CD4-positive, alpha-beta T cell treated with Interleukin-2 at 100 ng/mL for 4 hours (primary cell): ENCODE results near the gene DCLK2.

Experiments used
- DNase-seq: peaks from one replicate; pipeline ENCODE4 v3.0.0-alpha.2; 2020; ENCODE audit warnings: low spot score

DCLK2 gene

GRCh38 chr4:150264595-150265161 lies 186.4 kb downstream of the DCLK2 start:
- DNase-seq, result no peak

GRCh38 chr4:150265806-150266205 lies 187.6 kb downstream of the DCLK2 start:
- no peak for DNase-seq

- DNase-seq, result no peak
These were observed 190.2 kb downstream of the DCLK2 start for GRCh38 chr4:150268444-150268843.

DNA sequence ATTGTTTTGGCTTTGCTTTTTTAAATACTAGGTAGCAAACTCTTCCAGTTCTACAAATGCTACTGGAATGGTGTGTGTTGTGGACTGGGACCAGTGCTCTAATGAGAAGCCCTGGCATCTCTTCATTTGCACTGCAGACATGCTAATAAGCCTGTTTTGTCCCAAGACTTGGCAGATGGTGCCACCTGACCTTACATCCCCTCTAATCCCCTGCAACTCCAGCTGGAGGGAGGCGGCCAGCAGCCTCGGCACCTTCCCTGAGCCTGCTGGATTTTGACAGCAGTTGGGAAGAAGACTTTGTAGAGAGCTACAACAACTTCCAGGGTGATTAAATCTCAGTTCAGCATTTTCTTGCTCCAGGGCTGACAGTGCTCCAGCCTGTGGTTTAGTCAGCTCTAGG lies 200.0 kb downstream of the DCLK2 start:
- no peak for DNase-seq

- DNase-seq, result no peak
These were observed 202.0 kb downstream of the DCLK2 start for GRCh38 chr4:150280081-150280895.

DNA sequence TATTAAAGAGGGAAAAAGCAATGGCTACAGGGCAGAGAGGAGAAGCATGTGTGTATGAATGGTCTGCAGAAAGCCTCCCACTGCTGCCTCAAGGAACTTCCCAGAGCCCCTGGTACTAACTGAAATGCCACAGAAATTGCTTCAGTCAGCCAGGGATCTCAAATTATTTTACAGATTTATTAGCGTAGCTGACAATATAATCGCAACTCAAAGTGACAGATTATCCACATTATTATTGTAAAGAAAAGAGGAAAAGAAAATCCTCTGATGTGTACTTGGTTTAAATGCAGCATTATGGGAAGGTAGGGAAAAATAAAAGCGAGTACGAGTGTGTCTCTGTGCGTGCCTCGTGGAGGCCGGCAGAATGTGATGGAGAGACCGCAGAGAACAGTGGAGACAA lies 202.7 kb downstream of the DCLK2 start:
- no peak for DNase-seq

DNA sequence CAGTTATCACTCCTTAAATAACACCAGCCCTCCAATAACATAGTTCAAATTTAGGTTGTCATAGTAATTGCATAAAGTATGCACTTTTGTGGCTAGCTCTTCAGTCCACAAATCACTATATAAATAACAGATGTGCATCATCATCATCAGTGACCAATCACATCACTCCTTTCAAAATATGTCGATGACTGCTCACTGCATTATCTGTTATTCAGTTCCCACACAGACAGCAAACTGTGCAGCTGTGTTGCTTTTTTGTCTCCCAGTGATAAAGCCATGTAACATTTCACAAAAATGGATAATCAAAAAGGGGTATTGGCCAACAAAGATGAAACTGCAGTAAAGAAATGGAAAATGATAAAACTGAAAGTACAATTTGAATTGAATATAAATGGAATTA lies 205.4 kb downstream of the DCLK2 start:
- no peak for DNase-seq

- no peak for DNase-seq
These were observed 208.4 kb downstream of the DCLK2 start for GRCh38 chr4:150286656-150287055.

- no peak for DNase-seq
These were observed 211.0 kb downstream of the DCLK2 start for GRCh38 chr4:150289198-150289597.

DNA sequence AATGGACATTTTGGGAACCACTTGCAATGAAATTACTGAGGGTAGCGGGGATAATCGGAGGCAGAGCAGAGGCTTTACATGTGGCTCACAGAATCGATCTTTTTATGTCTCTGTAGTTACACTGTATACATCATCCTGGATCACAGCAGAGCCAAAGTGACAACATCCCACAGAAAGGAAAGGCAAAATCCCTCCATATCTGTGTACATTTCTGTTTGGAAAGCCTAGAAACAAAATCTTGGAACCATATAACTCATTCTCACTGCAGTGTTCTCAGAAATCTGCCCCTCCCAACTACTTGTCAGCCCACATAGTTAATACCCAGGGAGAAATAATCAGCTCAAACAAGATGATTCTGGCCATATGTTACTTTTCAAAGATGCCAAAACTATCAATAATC lies 211.6 kb downstream of the DCLK2 start:
- no peak for DNase-seq

DNA sequence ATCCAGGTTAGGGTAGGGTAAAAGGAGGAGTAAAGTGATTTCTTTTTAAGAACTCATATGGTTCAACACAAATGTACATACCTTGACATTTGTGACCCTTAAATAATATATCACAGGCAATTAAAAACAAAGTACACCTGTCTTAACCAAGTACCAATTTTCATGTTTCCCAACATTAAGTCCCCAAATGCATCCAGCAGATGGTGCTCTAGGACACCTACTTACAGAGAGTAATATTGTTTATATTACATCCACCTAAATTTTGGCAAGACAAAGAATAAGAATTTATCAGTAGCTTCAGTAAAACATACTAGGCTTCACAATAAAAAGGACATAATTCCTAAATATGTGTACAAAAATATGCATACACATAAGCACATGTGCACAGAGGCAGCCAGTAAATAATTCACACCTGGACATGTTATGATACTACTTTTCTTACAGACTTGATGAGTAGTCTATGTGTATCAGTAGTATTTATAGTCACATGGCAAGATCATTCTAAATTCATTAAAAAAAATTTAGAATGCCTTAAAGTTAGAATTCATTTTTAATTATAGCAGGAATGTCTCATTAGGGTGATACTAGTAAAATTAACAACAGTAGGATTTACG lies 219.7 kb downstream of the DCLK2 start:
- DNase-seq, result peak; percentile 19

DNA sequence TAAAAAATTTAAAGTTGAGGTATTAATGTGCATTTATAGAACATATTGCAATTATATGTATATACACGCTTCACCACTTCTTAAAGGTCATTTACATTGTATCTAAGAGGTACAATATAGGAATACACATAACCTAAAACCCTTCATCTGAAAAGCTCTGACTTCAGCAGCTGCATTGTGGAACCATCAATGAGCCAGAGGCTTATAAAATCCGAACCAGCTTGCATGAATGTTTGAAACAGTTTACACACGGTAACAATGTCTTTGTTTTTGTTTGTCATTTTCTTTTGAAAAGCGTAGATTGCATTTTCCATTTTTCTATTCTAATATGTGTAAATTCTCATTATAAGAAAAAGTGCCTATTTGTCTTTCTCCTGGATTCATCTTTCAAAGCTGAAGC lies 221.6 kb downstream of the DCLK2 start:
- no peak for DNase-seq

DNA sequence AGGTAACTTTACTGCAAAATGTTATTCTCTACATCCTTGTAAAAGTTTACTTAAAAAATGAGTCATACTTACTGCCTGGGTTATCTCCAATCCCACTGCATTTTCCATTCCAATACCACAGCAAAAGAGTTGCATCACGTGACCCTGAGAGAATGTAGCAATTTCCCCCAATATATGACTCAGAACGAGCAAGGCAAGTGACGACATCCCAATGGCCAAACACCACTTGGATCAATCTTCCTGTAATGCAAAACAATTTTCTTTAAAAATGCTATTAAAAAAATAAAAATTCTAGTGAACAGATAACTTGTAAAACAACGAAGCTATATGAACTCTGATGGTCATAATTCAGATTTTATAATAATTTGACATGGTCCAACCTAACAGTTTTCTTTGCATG lies 224.3 kb downstream of the DCLK2 start:
- peak; percentile 1 for DNase-seq

GRCh38 chr4:150305995-150306394 lies 227.8 kb downstream of the DCLK2 start:
- no peak for DNase-seq

- DNase-seq, result no peak
These were observed 228.5 kb downstream of the DCLK2 start for GRCh38 chr4:150306719-150307118.
